DMS 273 (cell line): ENCODE data around the gene GPR160.
A peak's percentile ranks its signal among the peaks of the same experiment; 100 is the strongest.

Experiments used
- DNase-seq: peaks from one replicate; lab custom pipeline; 2025; ENCODE audit not compliant: unreplicated experiment; lab: John Stamatoyannopoulos, UW

GPR160 gene

GRCh38 chr3:170027233-170028102 is 10.3 kb upstream of the GPR160 start:
- DNase-seq: no peak

DNA sequence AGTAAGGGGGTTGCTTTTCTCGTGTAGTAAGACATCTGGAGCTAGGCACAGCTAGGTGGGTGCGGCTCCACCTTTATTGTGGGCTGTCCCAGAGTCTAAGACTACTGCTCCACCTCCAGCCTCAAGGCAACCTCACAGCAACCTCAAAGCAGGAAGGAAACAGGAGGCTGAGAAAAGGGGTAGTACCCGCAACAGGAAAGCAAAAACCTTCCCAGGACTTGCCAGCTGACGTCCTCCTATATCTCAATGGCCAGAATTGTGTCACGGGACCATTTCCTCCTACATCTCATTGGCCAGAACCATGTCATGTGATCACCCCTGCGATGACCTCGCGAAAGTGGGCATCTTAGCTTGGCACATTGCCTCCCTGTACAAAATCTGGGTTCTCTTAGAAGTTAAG is 4.3 kb upstream of the GPR160 start:
- DNase-seq: no peak

- peak; percentile 64 for DNase-seq
These were observed 777 bp downstream of the GPR160 start for GRCh38 chr3:170038434-170039110.

DNA sequence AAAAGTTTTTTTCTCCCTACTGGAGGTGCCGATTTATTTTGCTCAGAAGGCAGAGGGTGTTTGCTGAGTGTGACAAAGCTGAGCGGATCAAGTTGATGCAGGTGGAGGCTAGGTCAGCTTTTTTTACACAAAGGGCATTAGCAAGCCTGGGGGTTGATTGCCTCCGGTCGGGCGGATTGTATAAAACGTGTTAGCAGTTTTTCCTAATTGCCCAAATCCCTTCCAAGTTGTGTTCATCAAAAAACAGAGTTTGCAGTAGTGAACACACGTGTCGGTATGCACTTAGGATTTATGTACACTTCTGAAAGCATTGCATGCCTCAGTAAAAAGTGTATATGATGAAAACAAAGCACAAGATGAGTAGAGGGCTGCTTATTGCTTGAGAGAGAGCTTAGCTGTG is 2.6 kb downstream of the GPR160 start:
- DNase-seq: no peak

DNA sequence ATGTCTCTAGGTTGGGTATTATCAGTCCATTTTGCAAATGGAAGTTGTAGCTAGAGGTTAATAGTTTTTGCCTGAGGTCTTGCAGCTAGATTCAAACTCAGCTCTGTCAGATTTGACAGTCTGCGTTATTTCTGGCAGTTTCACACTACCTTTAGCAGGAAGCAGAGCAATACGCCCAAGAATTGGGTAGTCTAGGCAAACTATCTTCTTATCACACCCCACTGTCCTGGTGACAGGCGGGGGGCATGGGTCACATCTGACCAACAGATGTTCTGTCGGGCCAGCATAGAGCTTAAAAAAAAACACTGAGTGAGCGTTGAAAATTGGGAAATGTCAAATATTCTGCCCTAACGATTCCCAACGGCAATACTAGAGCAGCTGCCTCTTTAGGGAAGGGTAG is 5.7 kb downstream of the GPR160 start:
- DNase-seq: no peak

GRCh38 chr3:170044271-170044670 is 6.5 kb downstream of the GPR160 start:
- DNase-seq: no peak

DNA sequence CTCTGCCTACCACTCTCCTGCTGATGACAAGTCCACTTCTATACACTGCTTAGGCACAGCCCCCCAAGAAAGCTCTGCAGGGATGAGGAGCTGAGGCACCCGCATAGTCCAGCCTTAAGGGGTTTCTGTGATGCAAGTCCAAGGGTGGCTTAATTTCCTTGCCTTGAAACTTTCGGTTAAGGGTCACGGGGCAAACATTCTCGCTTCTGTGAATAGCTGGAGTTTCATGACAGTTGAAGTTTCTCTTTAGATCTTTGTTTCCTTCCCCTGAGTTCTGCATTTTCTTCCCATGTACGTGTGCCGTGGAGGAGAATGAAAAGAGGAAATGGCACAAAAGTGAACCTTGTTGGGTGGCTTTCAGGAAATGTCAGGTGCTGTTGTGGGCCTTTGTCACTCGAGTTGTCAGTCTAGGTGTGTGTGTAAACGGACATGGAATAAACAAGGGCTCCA is 7.0 kb downstream of the GPR160 start:
- DNase-seq: no peak

DNA sequence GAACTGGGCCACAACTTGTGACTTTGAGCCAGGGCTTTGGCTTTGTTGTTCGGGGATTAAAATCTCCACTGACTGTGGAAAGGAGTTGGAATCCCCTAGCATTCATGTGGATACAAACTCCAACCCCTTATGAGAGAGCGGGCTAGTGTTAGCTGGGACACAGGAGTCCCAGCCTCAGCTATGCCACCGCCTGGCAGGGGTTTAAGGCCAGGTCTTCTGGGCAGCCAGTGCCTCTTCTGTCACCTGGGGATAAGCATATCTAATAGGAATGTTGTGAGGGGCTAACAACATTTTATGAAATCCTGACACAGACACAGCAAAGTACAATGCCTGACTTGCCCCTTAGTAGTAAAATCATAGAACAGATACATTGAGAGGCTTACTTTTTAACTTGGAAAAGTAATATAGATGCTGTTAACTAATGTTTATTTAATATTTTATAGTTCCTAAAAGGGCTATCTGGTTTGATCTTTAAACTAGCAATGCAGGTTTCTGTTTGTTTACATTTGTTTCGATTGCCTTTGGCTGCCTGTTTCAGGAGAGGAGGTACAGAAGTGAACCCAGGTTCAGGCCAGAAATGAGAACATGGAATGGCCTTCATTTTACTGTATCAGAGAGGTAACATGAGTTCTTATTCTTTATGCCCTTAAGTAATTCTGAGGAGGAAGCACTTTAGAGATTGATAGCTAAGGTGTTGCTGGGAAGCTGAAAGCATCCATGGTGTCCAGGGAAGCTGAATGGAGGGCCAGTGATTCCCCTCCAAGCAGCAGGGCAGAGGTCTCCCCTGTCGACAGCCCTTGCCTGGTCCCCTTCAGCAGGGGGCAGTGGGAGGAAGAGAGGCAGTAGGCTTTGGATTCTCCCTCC is 8.7 kb downstream of the GPR160 start:
- DNase-seq: no peak

GRCh38 chr3:170047133-170047404 is 9.3 kb downstream of the GPR160 start:
- DNase-seq: no peak

- DNase-seq: no peak
These were observed 11.6 kb downstream of the GPR160 start for GRCh38 chr3:170049146-170050000.

- no peak for DNase-seq
These were observed 13.0 kb downstream of the GPR160 start for GRCh38 chr3:170050753-170051152.

GRCh38 chr3:170052398-170052797 is 14.6 kb downstream of the GPR160 start:
- DNase-seq: no peak

GRCh38 chr3:170054204-170054603 is 16.4 kb downstream of the GPR160 start:
- DNase-seq: peak; percentile 30

DNA sequence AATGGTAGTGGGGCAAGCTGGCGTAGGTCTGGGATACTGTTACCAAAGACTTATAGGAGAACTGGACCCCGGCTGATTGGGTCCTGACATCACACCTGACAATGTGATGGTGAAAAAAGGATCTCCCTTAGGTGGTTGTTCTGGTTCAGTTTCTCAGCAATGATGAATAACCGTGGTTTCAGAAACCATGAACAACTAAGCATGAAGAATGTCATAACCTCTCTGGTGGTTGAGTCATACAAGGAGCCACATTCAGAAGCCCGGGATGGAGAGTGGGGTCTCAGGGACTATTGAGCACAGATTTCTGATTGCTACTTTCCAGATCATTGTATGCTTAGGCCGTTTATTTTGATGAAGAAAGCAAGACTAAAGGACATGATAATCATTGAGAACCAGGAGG is 17.4 kb downstream of the GPR160 start:
- DNase-seq: no peak

DNA sequence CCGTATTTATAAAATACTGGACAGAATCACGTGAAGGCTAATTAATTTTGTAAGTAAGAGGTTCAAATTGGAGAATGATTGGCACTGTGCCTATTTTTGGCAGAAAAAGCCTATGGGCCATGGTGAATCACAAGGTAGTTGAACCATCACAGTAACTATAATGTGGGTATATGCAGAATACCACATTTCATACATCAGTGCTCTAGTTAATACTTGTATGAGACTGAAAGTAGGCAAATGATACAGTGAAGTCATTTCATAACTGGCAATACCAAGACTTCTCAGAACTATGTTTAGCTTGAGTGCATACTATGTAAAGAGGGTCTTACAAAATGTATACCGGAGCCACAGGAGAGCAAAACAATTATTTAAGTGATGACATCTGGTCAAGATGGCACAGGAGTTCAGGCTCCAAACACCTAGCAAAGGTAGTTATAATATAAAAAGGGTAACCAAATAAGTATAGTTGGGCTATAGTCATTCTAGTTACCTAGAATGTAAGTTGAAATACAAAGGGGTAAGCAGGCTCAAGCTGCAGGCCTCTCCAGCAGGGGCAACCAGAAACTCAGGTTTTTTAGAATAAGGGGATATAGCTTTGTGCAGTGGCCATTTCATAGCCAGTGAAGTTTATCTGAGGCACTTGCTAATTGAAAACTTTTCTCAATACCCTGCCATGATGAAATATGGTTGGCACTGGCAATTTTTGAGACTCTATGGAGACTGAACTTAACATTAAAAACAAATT is 19.1 kb downstream of the GPR160 start:
- DNase-seq: no peak

DNA sequence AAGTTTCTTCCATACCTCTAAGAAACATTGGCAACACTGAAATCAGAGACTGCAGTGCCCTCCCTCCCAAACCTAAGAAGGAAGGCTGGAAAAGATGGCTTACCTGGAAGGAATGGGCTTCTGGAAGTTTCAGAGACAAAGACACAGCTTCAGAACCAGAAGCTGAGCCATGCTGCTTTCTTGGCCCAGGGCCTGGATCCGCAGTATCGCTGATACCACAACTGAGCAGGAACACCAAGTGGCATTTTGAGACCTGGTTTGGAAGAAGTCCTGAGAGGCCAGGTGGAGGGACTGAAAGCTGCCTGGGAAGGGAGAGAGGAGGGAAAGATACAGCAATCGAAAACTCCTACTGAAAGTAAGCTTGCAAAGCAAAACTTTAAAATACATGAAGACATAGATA is 19.8 kb downstream of the GPR160 start:
- DNase-seq: no peak

- DNase-seq: no peak
These were observed 20.3 kb downstream of the GPR160 start for GRCh38 chr3:170058127-170058526.

DNA sequence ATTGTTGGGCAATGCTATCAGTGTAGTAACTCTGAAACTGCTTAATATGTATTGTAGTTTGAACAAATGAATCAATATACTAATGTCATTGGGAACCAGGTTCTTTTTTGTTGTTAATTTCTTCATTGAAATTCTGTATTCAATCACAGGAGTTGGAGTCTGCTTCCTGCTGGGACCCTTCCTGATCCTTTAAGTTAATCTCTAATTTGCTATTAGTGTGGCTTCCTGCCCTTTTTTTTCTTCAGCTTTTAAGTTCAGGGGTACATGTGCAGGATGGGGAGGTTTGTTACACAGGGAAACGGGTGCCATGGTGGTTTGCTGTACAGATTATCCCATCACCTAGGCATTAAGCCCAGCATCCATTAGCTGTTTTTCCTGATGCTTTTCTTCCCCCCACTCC is 21.7 kb downstream of the GPR160 start:
- no peak for DNase-seq

- no peak for DNase-seq
These were observed 24.3 kb downstream of the GPR160 start for GRCh38 chr3:170062068-170062467.

GRCh38 chr3:170062769-170063168 is 25.0 kb downstream of the GPR160 start:
- DNase-seq: no peak
